ENCODE data around the gene CAB39. TPM values are rescaled to one million over a fixed set of nuclear protein-coding genes. Genes with fewer than 3 reads are reported as not detected.

Gene CAB39
- total and polyA plus RNA-seq, 2 experiments from 2014 or later = 31.9 to 36.2 TPM

DNA sequence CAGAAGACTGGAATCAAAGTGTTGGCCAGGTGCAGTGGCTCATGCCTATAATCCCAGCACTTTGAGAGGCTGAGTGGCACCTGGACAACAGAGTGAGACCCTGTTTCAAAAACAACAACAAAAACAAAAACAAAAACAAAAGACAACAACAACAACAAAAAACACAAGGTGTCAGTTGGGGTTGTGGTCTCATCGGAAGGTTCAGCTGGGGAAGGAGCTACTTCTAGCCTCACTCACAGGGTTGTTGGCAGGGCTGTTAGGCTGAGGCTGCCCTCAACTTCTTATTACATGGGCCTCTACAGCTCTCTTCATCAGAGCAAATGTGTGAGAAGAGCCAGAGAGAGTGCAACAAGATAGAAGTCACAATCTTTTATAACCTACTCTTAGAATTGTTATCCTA lies 34.6 kb upstream of the CAB39 start:
- TF ChIP-seq, protein P1, sequence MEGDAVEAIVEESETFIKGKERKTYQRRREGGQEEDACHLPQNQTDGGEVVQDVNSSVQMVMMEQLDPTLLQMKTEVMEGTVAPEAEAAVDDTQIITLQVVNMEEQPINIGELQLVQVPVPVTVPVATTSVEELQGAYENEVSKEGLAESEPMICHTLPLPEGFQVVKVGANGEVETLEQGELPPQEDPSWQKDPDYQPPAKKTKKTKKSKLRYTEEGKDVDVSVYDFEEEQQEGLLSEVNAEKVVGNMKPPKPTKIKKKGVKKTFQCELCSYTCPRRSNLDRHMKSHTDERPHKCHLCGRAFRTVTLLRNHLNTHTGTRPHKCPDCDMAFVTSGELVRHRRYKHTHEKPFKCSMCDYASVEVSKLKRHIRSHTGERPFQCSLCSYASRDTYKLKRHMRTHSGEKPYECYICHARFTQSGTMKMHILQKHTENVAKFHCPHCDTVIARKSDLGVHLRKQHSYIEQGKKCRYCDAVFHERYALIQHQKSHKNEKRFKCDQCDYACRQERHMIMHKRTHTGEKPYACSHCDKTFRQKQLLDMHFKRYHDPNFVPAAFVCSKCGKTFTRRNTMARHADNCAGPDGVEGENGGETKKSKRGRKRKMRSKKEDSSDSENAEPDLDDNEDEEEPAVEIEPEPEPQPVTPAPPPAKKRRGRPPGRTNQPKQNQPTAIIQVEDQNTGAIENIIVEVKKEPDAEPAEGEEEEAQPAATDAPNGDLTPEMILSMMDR (IDR thresholded peaks at IDR 0.05; ENCODE audit: low read depth, low read length) = no peak
- H3K9me3 ChIP-seq (ENCODE audit: low read depth) = no peaks in the 10 kb centered on the region
- no peak for DNase-seq (ENCODE audit: low read depth in 1 of 2, low spot score in 1 of 2)
- no peaks in the 10 kb centered on the region for H3K27me3 ChIP-seq
- no peak overlapping the region for H3K27ac ChIP-seq
- no peaks in the 10 kb centered on the region for H3K36me3 ChIP-seq
- no peak overlapping the region for H3K4me3 ChIP-seq
- peaks cover 3% of the 10 kb centered on the region for H3K4me1 ChIP-seq (ENCODE audit: low read depth)

DNA sequence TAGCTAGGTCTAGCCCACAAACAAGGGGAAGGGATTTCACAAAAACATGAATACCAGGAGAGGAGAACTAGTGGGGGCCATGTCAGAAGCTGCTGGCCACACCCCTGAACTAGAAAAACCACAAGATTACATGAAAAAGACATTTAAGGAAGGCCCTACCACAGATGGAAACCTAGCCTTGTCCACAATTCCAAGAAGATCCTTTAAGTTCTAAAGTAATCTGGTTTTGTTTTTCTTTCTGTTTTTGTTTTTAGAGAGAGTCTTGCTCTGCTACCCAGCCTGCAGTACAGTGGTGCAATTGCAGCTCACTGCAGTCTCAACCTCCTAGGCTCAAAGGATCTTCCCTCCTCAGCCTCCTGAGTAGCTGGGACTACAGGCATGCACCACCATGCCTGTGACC lies 34.2 kb upstream of the CAB39 start:
- Histone ChIP-seq H3K9me3 (ENCODE audit: low read depth) (no peaks in the 10 kb centered on the region), H3K4me1 (ENCODE audit: low read depth) (peaks cover 3% of the 10 kb centered on the region), H3K27ac (no peak overlapping the region), H3K27me3 (no peaks in the 10 kb centered on the region), H3K36me3 (no peaks in the 10 kb centered on the region), H3K4me3 (no peak overlapping the region)
- TF ChIP-seq, protein P1 (IDR thresholded peaks at IDR 0.05; ENCODE audit: low read depth, low read length) = no peak
- DNase-seq (ENCODE audit: low read depth in 1 of 2, low spot score in 1 of 2) = no peak

DNA sequence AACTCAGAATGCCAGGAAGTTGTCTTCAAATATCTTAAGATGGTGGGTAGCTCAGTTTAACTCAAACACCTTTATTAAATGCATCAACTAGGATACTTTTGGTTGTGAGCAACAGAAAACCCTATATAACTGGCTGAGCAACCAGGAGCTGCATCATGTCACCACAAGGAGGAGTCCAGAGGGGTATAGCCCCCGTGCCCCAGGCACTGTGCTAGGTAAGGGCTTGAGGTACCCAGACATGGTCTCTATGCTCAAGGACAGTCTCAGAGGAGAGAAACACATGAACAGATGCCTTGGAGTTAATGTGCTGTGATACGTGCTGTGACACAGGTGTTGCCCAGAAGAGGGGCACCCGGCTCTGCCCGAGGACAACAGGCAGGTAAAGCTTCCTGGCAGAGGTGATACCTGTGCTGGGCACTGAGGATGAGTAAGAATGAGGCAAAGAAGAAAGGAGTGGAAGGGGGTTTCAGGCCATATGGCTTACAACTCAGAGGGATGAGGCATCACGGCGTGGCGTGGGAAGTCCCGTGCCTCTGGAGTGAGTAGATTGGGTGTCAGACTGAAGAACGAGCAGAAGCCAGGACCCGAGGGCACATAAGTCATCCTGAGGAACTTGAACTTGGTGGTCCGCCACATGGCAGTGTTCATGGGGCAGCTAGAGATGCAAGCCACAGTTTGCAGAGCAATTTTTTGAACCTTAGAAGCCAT lies 32.0 kb upstream of the CAB39 start:
- H3K4me1 ChIP-seq (ENCODE audit: low read depth) = peaks cover 3% of the 10 kb centered on the region
- H3K9me3 ChIP-seq (ENCODE audit: low read depth) = no peaks in the 10 kb centered on the region
- H3K36me3 ChIP-seq = no peaks in the 10 kb centered on the region
- H3K4me3 ChIP-seq = no peak overlapping the region
- no peak overlapping the region for H3K27ac ChIP-seq
- TF ChIP-seq, protein P1 (IDR thresholded peaks at IDR 0.05; ENCODE audit: low read depth, low read length) = no peak
- no peak for DNase-seq (ENCODE audit: low read depth in 1 of 2, low spot score in 1 of 2)
- H3K27me3 ChIP-seq = no peaks in the 10 kb centered on the region

DNA sequence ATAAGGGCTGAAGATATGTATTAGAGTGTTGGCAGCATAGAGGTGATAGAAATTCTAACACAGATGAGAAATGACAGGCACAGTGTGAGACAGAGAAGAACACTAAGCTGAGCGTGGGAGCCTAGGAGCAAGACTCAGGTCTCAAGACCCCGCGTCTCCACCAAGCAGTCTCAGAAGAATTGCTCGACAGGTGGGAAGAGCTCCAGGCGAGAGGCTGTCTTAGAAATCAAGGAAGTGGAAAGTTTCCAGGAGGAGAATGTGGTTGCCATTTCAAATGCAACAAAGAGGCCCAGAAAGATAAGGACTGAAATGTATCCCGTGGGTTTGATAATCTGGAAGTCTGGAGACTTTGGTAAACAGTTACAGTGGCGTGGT lies 31.5 kb upstream of the CAB39 start:
- Histone ChIP-seq H3K4me3 (no peak overlapping the region), H3K9me3 (ENCODE audit: low read depth) (no peaks in the 10 kb centered on the region), H3K27ac (no peak overlapping the region), H3K27me3 (no peaks in the 10 kb centered on the region), H3K36me3 (no peaks in the 10 kb centered on the region), H3K4me1 (ENCODE audit: low read depth) (peaks cover 3% of the 10 kb centered on the region)
- DNase-seq (ENCODE audit: low read depth in 1 of 2, low spot score in 1 of 2) = peak in 1 of 2 donors; percentile 16
- TF ChIP-seq, protein P1 (IDR thresholded peaks at IDR 0.05; ENCODE audit: low read depth, low read length) = no peak

DNA sequence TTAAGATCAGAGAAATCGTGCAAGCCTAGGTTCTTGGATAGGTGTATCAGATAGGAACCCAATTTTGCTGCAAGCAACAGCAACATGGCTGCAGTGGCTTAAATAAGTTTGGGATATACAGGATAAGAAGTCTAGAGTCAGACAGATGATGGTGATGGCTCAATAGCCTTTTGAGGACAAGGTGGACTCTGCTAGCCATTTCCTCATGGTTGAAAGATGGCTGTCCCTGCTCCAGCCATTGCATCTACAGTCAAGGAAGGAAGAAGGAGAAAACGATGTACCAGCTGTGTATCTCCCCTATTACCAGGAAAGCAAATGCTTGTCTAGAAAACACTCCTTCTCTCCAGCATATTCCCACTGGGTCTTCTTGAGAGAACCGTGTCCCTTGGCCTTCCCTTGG lies 30.1 kb upstream of the CAB39 start:
- H3K9me3 ChIP-seq (ENCODE audit: low read depth) = no peaks in the 10 kb centered on the region
- no peak overlapping the region for H3K4me3 ChIP-seq
- peaks cover 3% of the 10 kb centered on the region for H3K4me1 ChIP-seq (ENCODE audit: low read depth)
- no peak overlapping the region for H3K27ac ChIP-seq
- DNase-seq (ENCODE audit: low read depth in 1 of 2, low spot score in 1 of 2) = no peak
- no peaks in the 10 kb centered on the region for H3K27me3 ChIP-seq
- H3K36me3 ChIP-seq = no peaks in the 10 kb centered on the region
- TF ChIP-seq, protein P1 (IDR thresholded peaks at IDR 0.05; ENCODE audit: low read depth, low read length) = no peak

Data from cardiac muscle cell (in vitro differentiated cells and primary cell).